ENCODE data around the gene SERPINA1. TPM values are rescaled to one million over a fixed set of nuclear protein-coding genes. Genes with fewer than 3 reads are reported as not detected.
"Not testable (repeated sequence)": the region's sequence is repeated elsewhere in the genome, so short reads cannot be mapped to it uniquely, and the experiment has no call there.

The SERPINA1 gene
- polyA plus RNA-seq, 4 donors: 48.2 to 109 (median 93.4) TPM

DNA sequence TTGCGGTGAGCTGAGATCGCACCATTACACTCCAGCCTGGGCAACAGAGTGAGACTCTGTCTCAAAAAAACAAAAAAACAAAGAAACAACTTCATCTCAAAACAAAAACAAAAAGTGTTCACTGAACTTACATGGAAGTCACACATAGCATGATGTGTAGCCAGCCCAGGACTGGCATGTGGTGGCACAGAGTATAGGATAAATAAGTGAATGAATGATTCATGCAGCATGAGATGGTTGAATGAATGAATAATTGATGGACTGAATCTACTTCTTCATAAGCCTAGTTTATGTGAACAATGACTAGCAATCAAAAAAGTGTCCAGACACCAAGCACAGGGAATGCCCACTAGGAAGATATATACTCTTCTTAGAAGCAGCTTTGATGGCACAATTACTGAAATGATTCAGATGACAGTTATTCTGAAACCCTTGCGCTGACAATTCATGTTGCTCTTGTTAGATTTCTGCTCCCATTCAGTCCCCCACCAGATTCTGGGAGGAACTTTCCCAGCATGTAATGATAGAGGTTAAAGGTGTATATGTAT is 33.7 kb downstream of the SERPINA1 start:
- no peak for DNase-seq (ENCODE audit: low read depth in 4 of 4, low spot score in 3 of 4)

- DNase-seq (ENCODE audit: low read depth in 4 of 4, low spot score in 3 of 4): not testable (repeated sequence)
Measured at GRCh38 chr14:94354190-94354589, 34.2 kb downstream of the SERPINA1 start.

GRCh38 chr14:94349276-94349675 is 39.1 kb downstream of the SERPINA1 start:
- no peak for DNase-seq (ENCODE audit: low read depth in 4 of 4, low spot score in 3 of 4)

DNA sequence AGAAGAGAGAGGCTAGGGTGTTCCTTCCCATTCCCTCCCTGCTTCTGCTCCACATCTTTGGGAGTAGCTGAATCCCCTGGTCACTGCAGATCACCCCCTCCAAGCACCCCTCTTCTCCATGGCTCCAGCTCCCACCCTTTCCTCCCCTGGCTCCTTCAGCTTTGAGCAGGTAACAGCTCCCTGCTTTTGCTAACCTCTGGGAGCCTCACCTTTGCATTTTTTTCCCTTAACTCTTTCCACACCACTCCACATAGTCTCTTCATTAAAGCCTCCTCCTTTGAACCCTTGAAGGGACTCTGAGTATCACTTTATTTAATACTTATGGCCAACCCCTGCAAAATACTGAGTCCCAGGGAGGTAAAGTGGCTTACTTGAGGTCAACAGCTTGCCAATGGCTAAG is 39.6 kb downstream of the SERPINA1 start:
- DNase-seq (ENCODE audit: low read depth in 4 of 4, low spot score in 3 of 4): no peak

DNA sequence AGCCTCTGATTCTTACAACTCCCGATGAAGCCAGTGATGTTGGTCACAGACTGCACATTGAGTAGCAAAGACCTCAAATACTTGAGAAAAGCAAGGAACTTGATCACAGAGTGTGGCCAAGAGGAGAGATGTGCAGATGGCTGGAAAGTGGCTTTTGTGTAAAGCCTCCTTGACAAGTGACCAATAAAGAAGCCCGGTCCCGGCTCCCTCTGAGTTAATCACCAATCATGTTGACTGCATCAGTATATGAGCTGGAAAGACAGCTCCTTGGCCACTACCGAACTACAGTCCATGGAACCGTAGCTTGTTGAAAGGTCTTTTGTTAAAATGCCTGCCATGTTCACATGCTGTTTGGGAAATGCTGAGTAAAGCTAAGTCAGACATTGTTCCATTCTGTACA is 41.6 kb downstream of the SERPINA1 start:
- DNase-seq (ENCODE audit: low read depth in 4 of 4, low spot score in 3 of 4): no peak

DNA sequence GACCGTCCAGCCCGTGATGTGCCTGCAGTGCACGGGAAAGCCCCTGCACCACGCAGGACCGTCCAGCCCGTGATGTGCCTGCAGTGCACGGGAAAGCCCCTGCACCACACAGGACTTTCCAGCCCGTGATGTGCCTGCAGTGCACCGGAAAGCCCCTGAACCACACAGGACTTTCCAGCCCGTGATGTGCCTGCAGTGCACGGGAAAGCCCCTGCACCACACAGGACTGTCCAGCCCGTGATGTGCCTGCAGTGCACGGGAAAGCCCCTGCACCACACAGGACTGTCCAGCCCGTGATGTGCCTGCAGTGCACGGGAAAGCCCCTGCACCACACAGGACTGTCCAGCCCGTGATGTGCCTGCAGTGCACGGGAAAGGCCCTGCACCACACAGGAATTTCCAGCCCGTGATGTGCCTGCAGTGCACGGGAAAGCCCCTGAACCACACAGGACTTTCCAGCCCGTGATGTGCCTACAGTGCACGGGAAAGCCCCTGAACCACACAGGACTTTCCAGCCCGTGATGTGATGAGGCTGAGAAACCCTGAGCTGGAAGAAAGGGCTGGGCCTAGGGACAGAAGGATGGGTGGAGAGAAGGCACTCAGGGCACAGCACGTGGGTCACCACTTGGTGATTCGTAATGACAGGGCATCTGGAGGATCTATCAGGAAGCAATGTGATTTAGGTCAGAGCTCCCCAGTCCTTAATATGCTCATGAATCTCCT is 42.2 kb downstream of the SERPINA1 start:
- DNase-seq (ENCODE audit: low read depth in 4 of 4, low spot score in 3 of 4): not testable (repeated sequence)

DNA sequence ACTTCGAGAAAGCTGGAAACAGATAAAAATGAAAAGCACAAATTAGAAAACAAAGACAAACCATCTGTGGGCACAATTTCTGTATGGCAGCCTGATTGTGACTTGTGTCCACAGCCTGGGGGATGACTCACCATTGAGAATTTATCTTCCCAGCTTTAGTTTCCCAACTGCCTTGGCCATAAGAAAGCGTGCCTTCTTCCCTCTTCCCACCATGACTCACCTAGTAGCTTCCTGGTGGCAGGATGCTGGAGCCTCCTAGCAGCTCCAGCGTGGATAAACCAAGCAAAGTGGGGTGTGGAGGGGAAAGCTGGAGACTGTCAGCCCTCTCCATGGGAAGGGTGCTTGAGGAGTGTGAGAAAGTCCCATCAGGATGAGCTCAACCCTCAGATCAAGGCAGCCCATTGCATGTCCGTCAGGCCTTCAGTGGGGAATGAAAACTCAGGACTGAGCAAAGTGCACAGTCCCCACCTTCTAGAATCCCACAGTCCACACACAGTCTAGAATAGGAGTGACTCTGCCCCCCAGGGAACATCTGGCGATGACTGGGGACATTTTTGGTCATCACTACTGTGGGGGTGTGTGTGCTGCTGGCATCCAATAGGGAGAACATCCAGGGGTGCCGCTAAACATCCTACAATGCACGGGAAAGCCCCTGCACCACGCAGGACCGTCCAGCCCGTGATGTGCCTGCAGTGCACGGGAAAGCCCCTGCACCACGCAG is 42.9 kb downstream of the SERPINA1 start:
- DNase-seq (ENCODE audit: low read depth in 4 of 4, low spot score in 3 of 4): no peak

GRCh38 chr14:94344389-94344788 is 44.0 kb downstream of the SERPINA1 start:
- no peak for DNase-seq (ENCODE audit: low read depth in 4 of 4, low spot score in 3 of 4)

DNA sequence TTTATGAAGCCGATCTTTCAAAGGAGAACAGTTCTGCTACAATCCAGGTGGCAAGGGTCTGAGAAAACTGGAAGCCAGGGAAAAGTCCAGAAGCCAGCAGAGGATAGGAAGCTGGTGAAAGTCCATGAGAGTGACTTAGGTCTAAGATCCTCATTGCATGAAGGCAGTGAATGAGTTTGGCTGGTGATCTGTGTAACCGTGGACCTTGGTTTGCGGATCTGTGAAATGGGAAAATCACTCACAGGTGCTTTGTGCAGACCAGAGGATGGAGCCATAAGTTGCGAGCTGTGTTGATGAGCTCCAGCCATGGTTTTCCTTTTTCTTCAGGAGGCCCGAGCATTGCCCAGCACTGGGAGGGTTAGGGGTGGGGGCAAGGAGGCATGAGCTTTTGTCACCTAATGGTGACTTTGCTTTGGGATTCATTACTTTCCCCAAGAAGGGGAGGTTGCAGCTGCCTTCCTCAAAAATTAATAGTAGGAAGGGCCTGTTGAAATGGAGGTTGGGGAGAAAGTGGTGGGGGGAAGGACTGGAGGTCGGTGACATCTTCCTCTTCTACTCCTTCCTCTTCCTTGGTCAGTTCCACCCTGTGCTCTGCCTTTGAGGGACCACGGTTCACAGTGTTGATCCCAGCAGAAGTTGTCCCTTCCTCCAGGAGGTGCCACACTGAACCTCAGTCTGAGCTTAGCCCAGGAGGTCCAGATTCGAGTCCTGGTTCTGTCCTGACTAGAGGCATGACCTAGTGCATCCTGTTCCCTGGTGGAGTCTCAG is 45.0 kb downstream of the SERPINA1 start:
- DNase-seq (ENCODE audit: low read depth in 4 of 4, low spot score in 3 of 4): no peak

DNA sequence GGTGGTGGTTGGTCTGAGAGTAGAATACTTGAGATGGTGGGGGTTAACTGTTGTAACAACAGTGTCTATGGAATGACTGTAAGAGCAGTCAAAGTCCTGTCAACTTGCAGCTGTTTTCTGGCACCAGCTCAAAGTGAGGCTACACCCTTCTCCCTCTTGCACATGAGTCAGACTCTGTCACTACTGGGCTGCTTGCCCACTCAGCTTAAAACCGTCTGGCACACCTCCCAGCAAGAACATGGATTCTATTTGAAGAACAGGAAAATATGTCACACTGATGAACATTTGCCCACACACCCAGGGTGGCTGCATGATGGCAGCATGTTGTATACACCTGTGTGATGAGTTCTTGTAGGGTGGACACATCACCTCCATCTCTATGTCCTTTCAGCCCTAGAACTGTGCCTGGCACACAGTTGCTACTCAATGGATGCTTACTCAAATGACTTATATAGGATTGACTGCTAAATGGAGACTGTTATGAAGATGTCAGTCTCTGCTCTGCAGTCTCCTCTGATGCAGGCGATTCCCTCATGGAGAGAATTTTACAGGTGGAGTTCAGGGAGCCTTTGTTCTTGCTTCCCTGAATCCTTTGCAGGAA is 46.0 kb downstream of the SERPINA1 start:
- no peak for DNase-seq (ENCODE audit: low read depth in 4 of 4, low spot score in 3 of 4)

- DNase-seq (ENCODE audit: low read depth in 4 of 4, low spot score in 3 of 4): no peak
Measured at GRCh38 chr14:94341656-94342333, 46.6 kb downstream of the SERPINA1 start.

DNA sequence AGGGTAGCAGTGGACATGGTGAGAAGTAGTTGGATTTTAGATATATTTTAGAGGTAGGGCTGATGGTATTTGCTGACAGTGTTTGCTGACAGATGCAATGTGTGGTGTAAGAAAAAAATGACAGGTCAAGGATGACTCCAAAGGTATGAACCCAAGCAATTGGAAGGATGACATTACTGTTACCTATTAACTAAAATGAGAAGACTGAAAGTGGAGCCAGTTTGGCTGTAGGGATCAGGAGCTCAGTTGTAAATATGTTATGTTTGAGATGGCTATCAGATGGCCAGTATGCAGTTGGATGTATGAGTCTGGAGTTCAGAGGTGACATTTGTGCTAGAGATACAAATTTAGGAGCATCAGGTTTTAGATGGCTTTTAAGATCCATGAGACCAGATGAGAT is 47.9 kb downstream of the SERPINA1 start:
- no peak for DNase-seq (ENCODE audit: low read depth in 4 of 4, low spot score in 3 of 4)

- no peak for DNase-seq (ENCODE audit: low read depth in 4 of 4, low spot score in 3 of 4)
Measured at GRCh38 chr14:94338023-94338422, 50.4 kb downstream of the SERPINA1 start.

DNA sequence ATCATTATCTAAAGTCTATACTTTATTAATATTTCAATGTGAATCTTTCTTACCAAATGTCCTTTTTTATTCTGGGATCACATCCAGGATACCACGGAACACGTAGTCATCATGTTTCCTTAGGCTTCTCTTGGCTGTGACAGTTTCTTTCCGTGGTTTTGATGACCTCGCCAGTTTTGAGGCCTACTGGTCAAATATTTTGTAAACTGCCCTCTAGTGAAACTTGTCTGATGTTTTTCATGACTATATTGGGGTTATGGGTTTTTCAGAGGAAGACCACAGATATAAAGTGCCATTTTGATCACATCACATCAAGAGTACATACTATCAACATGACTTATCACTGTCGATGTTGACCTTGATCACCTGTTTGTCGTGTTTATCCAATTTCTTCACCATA is 51.1 kb downstream of the SERPINA1 start:
- no peak for DNase-seq (ENCODE audit: low read depth in 4 of 4, low spot score in 3 of 4)

DNA sequence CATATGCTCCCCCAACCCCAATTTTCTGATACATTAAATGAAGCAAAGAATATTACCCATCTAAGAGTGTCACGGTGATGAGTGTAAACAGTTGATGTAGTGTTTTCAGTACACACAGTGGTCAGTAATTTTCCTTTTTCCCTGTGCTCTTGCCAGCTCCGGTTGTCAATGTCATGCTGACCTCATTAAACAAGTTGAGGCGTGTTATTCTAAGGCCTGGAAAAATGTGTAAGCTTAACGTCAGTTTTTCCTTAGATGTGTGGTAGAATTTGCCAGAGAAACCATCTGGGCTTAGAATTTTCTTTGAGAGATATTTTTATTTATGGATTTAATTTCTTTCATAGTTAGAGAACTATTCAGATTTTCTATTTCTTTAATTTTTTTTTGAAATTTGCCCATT is 53.5 kb downstream of the SERPINA1 start:
- DNase-seq (ENCODE audit: low read depth in 4 of 4, low spot score in 3 of 4): no peak

- no peak for DNase-seq (ENCODE audit: low read depth in 4 of 4, low spot score in 3 of 4)
Measured at GRCh38 chr14:94332587-94332986, 55.8 kb downstream of the SERPINA1 start.

DNA sequence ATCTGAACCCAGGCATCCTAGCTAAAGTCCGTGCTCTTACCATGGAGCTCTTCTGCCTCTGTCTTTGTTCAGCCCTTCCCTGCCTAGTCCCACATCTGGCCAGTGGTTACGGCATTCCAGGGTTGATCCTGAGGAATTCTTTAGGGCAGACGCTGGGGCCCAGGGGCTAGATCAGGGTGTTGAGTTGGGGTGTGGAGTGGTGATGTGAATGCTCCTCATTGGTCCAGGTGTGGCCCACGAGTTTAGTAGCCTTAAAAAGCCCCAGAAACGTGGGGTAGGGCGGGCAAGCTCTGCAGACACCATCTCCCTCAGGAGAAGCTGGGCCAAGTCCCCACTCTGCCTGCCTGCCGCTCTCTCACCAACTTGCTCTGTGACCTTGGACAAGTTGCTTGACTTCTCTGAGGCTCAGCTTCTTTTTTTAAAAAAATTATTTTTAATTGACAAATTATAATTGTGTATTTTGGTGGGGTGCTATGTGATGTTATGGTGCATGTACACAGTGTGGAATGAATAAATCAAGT is 56.3 kb downstream of the SERPINA1 start:
- DNase-seq (ENCODE audit: low read depth in 4 of 4, low spot score in 3 of 4): no peak

GRCh38 chr14:94331462-94331861 is 56.9 kb downstream of the SERPINA1 start:
- no peak for DNase-seq (ENCODE audit: low read depth in 4 of 4, low spot score in 3 of 4)

DNA sequence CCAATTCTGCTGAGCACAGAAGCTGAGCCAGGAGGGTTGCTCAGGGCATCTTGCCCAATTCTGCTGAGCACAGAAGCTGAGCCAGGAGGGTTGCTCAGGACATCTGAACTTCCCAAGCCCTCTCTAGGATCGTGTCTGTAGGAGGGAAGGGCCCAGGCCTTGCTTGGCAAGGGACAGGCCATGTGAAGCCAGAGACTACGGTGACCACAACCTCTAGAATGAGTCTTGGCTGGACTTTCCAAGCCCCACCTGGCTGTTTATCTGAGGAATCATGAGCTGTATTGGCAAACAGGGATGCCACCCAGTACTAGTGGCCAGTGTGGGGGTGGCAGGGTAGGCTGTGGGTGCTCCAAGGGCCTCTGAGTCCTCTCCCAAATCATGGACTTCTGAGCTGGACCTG is 57.5 kb downstream of the SERPINA1 start:
- no peak for DNase-seq (ENCODE audit: low read depth in 4 of 4, low spot score in 3 of 4)

- DNase-seq (ENCODE audit: low read depth in 4 of 4, low spot score in 3 of 4): no peak
Measured at GRCh38 chr14:94330432-94330831, 58.0 kb downstream of the SERPINA1 start.

Measured in left renal pelvis (tissue), 4 donors.